ENCODE measurements around the gene DNAJC7.

Gene DNAJC7, protein sequence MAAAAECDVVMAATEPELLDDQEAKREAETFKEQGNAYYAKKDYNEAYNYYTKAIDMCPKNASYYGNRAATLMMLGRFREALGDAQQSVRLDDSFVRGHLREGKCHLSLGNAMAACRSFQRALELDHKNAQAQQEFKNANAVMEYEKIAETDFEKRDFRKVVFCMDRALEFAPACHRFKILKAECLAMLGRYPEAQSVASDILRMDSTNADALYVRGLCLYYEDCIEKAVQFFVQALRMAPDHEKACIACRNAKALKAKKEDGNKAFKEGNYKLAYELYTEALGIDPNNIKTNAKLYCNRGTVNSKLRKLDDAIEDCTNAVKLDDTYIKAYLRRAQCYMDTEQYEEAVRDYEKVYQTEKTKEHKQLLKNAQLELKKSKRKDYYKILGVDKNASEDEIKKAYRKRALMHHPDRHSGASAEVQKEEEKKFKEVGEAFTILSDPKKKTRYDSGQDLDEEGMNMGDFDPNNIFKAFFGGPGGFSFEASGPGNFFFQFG

DNA sequence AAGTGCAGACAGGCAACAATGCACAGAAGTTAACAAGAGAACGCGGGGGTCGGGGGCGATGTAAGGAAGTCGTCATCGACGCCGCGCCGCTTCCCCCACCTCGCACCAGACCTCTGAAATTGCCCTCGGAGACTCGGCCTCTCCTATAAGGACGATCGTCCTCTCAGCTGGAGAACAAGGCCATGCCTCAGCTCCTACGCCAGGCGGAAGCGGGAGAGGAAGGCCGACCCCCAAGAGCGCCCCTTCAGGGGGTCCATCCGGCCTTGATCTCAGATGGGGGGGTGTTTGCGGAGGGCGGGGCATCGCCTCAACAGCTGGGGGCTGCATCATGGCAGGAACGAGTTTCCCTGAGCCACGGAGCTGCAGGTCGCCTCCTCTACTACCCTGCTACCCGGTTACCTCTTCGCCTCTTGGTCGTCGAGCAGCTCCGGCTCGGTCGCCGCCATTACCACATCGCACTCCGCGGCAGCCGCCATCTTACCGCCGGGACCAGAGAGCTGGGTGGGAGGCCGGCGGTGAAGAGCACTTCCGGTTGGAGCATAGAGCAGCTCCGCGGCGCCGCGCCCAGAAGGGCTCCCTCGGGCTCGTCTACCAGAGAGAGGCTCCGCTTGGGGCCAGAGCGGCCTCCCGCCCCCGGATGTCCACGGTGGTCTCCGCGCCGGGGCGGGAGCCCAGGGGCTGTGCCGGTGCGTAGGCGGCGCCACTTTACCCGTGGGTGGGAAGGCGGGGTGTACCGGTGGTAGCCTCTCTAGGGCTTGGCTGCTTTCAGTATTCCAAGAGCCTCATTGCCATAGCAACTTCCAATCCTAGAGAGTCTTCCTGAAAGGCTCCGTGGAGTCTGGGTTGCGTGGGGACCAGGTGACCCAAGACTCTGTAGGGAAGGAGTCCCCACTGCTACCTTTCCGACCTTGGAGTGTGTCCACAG lies at the start of gene DNAJC7:
TSS of gene DNAJC7 (minus strand) at position 499 of the 925 bp plus-strand sequence. CDS start at position 476, 23 bp downstream.
- peak within 1 kb of the TSS; percentile 99 for H3K27ac Mint-ChIP-seq
- H3K36me3 Mint-ChIP-seq (ENCODE audit: low read depth) = peaks cover 15% of the 10 kb centered on the region
- peak; percentile 92 for DNase-seq (ENCODE audit: low spot score)
- H3K4me1 Mint-ChIP-seq (ENCODE audit: low read depth) = peaks cover 38% of the 10 kb centered on the region
- no peaks in the 10 kb centered on the region for H3K27me3 Mint-ChIP-seq (ENCODE audit: low read depth)
- peaks cover 4% of the 10 kb centered on the region for H3K9me3 Mint-ChIP-seq
- peak within 1 kb of the TSS; percentile 96 for H3K4me3 Mint-ChIP-seq

DNA sequence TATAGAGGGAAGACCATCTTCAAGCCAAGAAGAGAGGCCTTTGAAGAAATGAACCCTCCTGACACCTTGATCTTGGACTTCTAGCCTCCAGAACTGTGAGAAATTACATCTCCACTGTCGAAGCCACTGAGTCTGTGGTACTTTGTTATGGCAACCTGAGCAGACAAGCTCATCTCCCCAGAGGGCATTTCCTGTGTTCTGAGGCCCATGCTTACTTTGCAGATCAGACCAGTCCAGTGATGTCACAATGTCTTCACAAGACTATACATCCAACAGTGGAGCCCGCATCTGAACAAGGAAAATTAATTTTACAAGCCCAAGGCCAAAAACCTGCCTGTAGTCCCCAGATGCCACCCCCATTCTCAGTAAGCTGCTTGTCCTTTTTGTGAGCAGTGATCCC lies 48.0 kb upstream of the DNAJC7 start:
- no peaks in the 10 kb centered on the region for H3K9me3 Mint-ChIP-seq
- peaks cover 12% of the 10 kb centered on the region for H3K4me1 Mint-ChIP-seq (ENCODE audit: low read depth)
- H3K36me3 Mint-ChIP-seq (ENCODE audit: low read depth) = no peaks in the 10 kb centered on the region
- H3K27ac Mint-ChIP-seq = no peak overlapping the region
- H3K27me3 Mint-ChIP-seq (ENCODE audit: low read depth) = peaks cover 4% of the 10 kb centered on the region
- no peak for DNase-seq (ENCODE audit: low spot score)
- H3K4me3 Mint-ChIP-seq = no peak overlapping the region

DNA sequence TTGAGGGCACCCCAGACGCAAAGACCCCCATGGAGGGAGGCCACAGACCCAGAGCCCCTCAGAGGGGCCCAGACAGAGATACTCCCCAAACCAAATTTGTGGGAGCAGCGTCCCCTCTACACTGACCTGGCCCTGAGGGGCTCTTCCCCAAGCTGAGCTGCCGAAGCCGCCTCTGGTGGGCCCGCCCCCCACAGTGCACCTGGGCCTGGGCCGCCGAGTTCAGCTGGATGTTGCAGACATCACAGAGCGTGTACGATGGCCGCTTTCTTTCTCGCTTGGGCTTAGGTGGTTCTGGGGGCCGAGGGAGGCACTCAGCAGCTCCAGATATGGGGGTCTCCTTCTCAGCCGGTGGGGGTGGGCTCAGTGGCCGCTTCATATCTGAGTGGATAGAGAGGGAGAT lies 45.4 kb upstream of the DNAJC7 start:
- no peak overlapping the region for H3K4me3 Mint-ChIP-seq
- H3K36me3 Mint-ChIP-seq (ENCODE audit: low read depth) = no peaks in the 10 kb centered on the region
- no peaks in the 10 kb centered on the region for H3K27me3 Mint-ChIP-seq (ENCODE audit: low read depth)
- no peak for DNase-seq (ENCODE audit: low spot score)
- H3K9me3 Mint-ChIP-seq = no peaks in the 10 kb centered on the region
- H3K4me1 Mint-ChIP-seq (ENCODE audit: low read depth) = peaks cover 13% of the 10 kb centered on the region
- no peak overlapping the region for H3K27ac Mint-ChIP-seq

DNA sequence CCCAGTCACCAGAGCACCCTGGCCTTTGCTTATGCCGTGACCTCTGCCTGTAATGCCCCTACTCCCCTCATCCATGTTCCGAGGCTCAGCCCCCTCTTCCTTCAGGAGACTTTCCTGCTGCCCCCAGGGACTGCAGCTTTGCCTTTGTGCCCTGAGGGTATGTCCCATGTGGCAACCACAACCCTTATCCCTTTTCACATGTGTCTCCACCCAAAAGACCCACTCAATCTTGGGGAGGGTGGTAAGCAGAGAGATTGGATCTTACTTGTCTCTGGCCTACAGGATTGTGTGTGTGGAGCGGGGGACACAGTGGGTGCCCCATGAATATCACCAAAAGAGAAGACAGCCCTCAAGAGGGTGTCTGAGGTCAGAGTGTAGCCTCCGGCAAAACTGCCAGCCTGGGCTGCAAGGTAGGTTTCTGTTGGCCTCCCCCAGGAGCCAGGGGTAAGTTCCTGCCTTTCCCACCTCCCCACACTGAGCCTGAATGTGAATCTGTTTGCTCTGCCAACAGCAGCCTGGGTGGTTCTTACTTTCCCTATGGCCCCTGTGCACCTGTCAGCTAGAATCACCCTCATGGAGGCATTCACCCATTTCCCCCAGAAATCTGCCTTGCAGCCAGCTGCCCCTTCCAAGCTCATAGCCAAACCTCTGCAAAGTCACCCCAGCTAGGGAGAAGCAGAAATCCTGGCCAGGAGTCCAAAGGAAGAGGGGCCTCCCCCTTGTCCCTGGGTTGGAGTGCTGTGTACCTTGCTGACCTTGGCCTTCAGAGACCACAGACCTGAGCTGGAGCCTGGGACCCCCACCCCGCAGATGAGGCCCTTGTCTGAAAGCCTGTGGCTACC lies 44.6 kb upstream of the DNAJC7 start:
- no peaks in the 10 kb centered on the region for H3K9me3 Mint-ChIP-seq
- H3K4me3 Mint-ChIP-seq = no peak overlapping the region
- peaks cover 13% of the 10 kb centered on the region for H3K4me1 Mint-ChIP-seq (ENCODE audit: low read depth)
- no peaks in the 10 kb centered on the region for H3K36me3 Mint-ChIP-seq (ENCODE audit: low read depth)
- H3K27me3 Mint-ChIP-seq (ENCODE audit: low read depth) = no peaks in the 10 kb centered on the region
- no peak for DNase-seq (ENCODE audit: low spot score)
- no peak overlapping the region for H3K27ac Mint-ChIP-seq

DNA sequence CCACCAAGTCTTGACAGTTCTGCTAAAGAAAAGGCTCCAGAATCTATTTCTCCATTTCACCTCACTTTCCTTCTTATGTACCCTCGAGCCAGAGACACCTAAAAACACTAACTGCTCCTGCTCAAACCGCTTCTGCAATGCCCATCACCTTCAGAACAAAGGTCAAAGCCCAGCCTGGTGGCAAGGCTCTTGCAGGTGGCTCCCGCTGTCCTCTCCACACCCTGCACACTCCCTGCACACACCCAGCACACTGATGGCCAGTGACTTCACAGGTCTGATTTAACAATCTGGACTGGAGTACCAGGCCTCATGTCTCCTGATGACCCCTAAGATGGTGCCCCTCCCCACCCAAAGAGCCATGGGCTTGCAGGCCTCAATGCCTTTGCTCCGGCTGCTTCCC lies 43.0 kb upstream of the DNAJC7 start:
- Mint-ChIP-seq H3K27me3 (ENCODE audit: low read depth) (peaks cover under 1% of the 10 kb centered on the region), H3K27ac (no peak overlapping the region), H3K4me1 (ENCODE audit: low read depth) (peaks cover 13% of the 10 kb centered on the region), H3K4me3 (no peak overlapping the region), H3K36me3 (ENCODE audit: low read depth) (no peaks in the 10 kb centered on the region), H3K9me3 (no peaks in the 10 kb centered on the region)
- no peak for DNase-seq (ENCODE audit: low spot score)

DNA sequence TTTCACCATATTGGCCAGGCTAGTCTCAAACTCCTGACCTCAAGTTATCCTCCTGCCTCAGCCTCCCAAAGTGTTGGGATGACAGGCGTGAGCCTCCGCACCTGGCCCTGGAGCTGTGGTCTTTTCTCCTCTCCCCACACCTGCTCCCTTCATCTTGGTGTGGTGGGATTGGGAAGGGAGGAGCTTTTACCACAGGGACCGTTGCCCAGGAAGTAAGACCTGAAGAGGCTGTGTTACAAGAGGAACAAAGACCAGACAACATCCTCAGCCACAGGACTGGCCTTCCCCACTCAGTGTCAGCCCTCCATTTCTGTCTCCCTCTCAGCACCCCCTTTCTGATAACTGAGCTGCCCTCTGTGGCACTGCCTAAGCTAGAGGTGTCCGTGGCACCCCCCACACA lies 42.6 kb upstream of the DNAJC7 start:
- no peak overlapping the region for H3K27ac Mint-ChIP-seq
- peaks cover 13% of the 10 kb centered on the region for H3K4me1 Mint-ChIP-seq (ENCODE audit: low read depth)
- DNase-seq (ENCODE audit: low spot score) = no peak
- no peak overlapping the region for H3K4me3 Mint-ChIP-seq
- H3K27me3 Mint-ChIP-seq (ENCODE audit: low read depth) = peaks cover 5% of the 10 kb centered on the region
- H3K9me3 Mint-ChIP-seq = no peaks in the 10 kb centered on the region
- no peaks in the 10 kb centered on the region for H3K36me3 Mint-ChIP-seq (ENCODE audit: low read depth)

DNA sequence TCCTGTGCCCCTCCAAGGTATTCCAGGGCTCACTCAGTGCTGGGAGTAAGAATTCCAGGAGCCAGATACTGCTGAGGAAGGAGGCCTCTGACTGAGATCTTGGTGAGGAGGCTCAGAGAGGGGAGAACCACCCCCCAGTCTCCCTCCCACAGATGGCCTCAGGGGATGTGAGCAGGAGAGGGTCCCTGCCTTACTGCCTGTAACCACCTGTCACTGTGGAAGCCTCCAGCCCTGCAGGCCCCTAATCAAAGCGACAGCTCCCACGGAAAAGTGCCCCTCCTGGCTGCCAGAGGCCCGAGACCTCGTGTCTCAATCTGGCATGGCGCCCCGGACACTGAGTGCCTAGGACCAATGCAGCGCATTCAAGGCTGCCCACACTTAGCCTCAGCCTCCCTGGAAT lies 40.8 kb upstream of the DNAJC7 start:
- no peak overlapping the region for H3K27ac Mint-ChIP-seq
- H3K4me1 Mint-ChIP-seq (ENCODE audit: low read depth) = peaks cover 2% of the 10 kb centered on the region

DNA sequence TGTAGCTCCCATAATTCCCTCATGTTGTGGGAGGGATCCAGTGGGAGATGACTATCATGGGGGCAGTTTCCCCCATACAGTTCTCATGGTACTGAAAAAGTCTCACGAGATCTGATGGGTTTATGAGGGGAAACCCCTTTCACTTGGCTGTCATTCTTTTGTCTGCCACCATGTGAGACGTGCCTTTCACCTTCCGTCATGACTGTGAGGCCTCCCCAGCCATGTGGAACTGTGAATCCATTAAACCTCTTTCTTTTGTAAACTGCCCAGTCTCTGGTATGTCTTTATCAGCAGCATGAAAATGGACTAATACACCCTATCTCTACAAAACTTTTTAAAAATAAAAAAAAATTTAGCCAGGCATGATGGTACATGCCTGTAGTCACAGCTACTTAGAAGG lies 39.4 kb upstream of the DNAJC7 start:
- Mint-ChIP-seq H3K9me3 (no peaks in the 10 kb centered on the region), H3K27me3 (ENCODE audit: low read depth) (peaks cover 18% of the 10 kb centered on the region), H3K36me3 (ENCODE audit: low read depth) (no peaks in the 10 kb centered on the region), H3K4me1 (ENCODE audit: low read depth) (peaks cover 2% of the 10 kb centered on the region), H3K27ac (no peak overlapping the region), H3K4me3 (no peak overlapping the region)
- DNase-seq (ENCODE audit: low spot score) = no peak

More for the DNA sequence above, 40.8 kb upstream of the DNAJC7 start:
- no peaks in the 10 kb centered on the region for H3K9me3 Mint-ChIP-seq
- no peak overlapping the region for H3K4me3 Mint-ChIP-seq
- no peaks in the 10 kb centered on the region for H3K36me3 Mint-ChIP-seq (ENCODE audit: low read depth)
- no peak for DNase-seq (ENCODE audit: low spot score)
- peaks cover 7% of the 10 kb centered on the region for H3K27me3 Mint-ChIP-seq (ENCODE audit: low read depth)

DNA sequence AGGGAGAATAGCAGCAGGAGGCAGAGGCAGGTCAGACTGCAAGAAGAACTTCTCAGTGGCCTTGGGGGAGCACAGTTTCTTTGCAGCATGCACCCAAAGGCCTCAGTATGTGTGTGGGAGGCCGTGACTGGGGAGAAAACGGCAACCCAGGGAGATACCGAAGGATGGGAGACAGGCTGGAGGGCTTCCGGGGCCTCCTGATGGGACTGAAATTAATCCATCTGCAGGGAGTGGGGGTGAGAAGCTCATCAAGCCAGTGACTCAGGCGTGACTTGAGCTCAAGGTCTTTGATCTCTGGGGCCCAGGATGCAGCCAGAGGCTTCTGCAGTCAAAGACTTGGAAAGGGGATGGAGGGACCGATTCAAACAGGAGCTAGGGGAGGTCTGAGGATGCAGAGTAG lies 38.3 kb upstream of the DNAJC7 start:
- Mint-ChIP-seq H3K4me1 (ENCODE audit: low read depth) (peaks cover 9% of the 10 kb centered on the region), H3K27ac (no peak overlapping the region), H3K4me3 (no peak overlapping the region), H3K27me3 (ENCODE audit: low read depth) (peaks cover 28% of the 10 kb centered on the region), H3K36me3 (ENCODE audit: low read depth) (no peaks in the 10 kb centered on the region), H3K9me3 (no peaks in the 10 kb centered on the region)
- DNase-seq (ENCODE audit: low spot score) = no peak

DNA sequence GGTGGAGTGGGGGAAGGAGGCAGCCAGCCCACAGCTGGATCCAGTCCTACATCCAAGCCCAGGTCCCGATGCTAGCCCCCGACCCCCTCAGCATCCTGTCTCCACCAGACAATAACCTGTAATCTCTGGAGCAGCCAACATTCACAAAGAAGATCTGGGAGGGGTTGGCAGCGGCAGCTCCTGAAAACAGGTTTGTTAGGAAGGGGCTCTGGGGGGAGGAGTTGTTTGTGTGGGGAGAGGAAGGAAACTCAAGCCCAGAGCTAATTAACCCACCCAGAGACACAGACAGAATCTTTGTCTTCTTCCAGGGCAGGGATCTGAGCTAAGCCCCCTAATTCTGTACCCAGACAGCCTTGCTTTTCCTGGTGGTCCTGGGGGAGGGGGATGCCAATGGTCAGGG lies 37.8 kb upstream of the DNAJC7 start:
- no peak for DNase-seq (ENCODE audit: low spot score)
- Mint-ChIP-seq H3K4me3 (no peak overlapping the region), H3K4me1 (ENCODE audit: low read depth) (peaks cover 7% of the 10 kb centered on the region), H3K27ac (no peak overlapping the region), H3K36me3 (ENCODE audit: low read depth) (no peaks in the 10 kb centered on the region), H3K9me3 (no peaks in the 10 kb centered on the region), H3K27me3 (ENCODE audit: low read depth) (peaks cover 29% of the 10 kb centered on the region)

DNA sequence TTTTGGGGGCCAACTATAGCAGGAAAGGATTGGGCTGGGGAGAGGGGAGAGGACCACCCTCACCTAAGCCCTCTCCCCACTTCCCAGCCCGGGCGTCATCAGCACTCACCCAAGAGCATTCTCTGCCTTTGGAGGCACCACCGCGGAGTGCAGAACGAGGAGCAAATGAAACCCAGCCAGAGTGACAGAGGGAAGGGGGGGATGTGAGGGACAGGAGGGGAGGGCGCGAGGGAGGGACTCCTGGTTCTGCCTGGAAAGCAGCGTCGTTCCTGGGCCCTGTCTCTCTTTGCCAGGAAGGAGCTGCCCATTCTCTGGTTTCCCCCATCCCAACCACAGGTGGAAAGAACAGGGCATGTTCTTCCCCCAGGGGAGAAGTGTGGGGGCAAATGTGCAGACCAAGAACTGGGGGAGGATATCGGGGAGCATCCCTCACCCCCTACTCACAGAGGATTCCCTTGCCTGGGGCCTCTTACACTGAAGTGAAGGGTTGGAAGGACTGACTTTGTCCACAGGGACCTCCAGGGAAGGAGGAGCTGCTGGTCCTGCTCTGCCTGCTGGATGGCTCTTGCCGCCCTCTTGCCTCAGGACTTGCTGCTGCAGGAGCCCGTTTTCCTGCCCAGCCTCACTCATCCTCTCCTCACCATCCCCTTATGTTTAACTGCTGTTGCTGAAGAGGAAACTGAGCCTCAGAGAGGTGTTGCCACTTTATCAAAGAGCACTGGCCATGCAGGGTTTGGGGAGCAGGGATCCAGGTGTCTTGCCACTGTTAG lies 36.7 kb upstream of the DNAJC7 start:
- Mint-ChIP-seq H3K4me3 (no peak overlapping the region), H3K9me3 (no peaks in the 10 kb centered on the region), H3K27ac (no peak overlapping the region), H3K4me1 (ENCODE audit: low read depth) (peaks cover 7% of the 10 kb centered on the region), H3K36me3 (ENCODE audit: low read depth) (no peaks in the 10 kb centered on the region), H3K27me3 (ENCODE audit: low read depth) (peaks cover 39% of the 10 kb centered on the region)
- no peak for DNase-seq (ENCODE audit: low spot score)

DNA sequence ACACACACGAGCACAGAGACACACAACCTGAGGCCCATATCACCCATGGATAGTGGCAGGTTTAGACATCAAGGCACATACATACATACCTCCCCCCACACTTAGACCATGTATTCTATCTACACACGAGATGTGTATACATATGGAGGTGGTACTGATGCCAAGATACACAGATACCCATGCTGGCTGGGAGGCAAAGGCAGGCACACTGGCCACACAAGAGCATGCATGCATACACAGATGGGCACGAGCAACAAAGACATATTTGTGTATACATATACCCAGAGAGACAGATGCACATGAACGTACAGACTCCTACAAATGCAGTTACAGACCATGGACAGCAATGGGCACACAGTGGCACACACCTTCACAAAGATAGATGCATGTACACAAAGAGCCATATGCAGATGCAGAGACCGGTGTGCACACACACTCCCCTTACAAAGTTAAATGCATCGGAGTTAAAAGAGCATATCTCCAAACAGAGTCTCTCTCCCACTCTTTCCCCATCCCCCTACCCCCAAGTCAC lies 35.2 kb upstream of the DNAJC7 start:
- DNase-seq (ENCODE audit: low spot score) = no peak
- Mint-ChIP-seq H3K4me3 (no peak overlapping the region), H3K36me3 (ENCODE audit: low read depth) (no peaks in the 10 kb centered on the region), H3K27me3 (ENCODE audit: low read depth) (peaks cover 44% of the 10 kb centered on the region), H3K4me1 (ENCODE audit: low read depth) (peaks cover 7% of the 10 kb centered on the region), H3K27ac (no peak overlapping the region), H3K9me3 (no peaks in the 10 kb centered on the region)

DNA sequence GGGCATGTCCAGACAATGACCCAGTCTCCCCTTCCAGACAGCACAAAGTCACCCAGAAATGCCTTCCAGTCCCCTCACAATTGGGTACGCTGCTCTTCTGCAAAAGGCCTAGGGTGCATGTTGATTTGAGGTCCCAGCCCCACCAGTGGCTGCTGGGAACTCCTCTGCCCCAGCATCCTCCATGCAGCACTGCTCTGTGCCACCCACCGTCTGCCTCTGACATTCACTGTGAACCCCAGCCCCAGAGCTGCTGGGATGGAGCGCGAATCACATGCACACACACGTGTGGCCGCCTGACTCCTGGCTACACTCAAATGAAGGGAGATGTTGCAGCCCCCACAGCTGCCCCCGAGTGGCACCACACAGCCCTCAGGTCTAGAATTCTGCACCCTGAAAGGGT lies 34.4 kb upstream of the DNAJC7 start:
- Mint-ChIP-seq H3K4me1 (ENCODE audit: low read depth) (peaks cover 7% of the 10 kb centered on the region), H3K36me3 (ENCODE audit: low read depth) (no peaks in the 10 kb centered on the region), H3K27me3 (ENCODE audit: low read depth) (peaks cover 44% of the 10 kb centered on the region), H3K4me3 (peak overlapping the region; percentile 6), H3K9me3 (no peaks in the 10 kb centered on the region), H3K27ac (no peak overlapping the region)
- no peak for DNase-seq (ENCODE audit: low spot score)
